ENCODE measurements around the gene KRTAP5-5.
"Not testable (repeated sequence)": the region's sequence is repeated elsewhere in the genome, so short reads cannot be mapped to it uniquely, and the experiment has no call there.

DNA sequence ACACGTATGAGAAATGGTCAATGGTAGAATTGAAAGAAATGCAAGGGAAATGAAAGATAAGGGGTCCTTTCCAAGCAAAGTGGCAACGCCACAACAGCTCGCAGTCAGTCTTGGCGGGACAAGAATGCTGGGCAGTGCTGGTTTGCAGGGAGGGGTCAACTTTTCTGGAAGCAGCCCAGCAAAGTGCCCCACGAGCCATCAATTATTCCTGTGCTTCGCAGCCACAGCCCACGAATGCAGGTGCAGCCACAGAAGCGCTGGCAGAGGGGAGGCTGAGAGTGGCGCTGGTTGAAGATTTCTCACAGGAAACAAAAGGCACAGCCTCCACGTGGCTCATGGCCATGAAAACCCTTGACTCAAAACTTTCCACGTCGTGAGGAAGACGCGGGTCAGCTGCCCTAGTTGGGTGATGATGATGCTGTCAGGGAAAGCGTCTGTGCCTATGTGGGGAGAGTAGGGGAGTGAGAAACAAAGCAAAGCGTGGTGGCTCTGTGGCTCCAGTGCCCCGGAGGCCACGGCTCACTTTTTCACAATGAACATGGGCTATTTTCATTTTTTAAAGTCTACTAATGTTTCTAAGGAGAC is 33.2 kb downstream of the KRTAP5-5 start:
- TF ChIP-seq, protein P1, sequence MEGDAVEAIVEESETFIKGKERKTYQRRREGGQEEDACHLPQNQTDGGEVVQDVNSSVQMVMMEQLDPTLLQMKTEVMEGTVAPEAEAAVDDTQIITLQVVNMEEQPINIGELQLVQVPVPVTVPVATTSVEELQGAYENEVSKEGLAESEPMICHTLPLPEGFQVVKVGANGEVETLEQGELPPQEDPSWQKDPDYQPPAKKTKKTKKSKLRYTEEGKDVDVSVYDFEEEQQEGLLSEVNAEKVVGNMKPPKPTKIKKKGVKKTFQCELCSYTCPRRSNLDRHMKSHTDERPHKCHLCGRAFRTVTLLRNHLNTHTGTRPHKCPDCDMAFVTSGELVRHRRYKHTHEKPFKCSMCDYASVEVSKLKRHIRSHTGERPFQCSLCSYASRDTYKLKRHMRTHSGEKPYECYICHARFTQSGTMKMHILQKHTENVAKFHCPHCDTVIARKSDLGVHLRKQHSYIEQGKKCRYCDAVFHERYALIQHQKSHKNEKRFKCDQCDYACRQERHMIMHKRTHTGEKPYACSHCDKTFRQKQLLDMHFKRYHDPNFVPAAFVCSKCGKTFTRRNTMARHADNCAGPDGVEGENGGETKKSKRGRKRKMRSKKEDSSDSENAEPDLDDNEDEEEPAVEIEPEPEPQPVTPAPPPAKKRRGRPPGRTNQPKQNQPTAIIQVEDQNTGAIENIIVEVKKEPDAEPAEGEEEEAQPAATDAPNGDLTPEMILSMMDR (IDR thresholded peaks at IDR 0.05): not testable (repeated sequence)
- TF ChIP-seq POLR2A (IDR thresholded peaks at IDR 0.05): not testable (repeated sequence)

Data from body of pancreas (tissue), 4 donors.